DOHH2 (cell line): ENCODE measurements around the gene FKBP7.

ENCODE experiments used
- H3F3A ChIP-seq: fragments of 200-600 bp; sonication (generic), shearing (Covaris generic); 2 replicates; pipeline ENCODE4 v1.6.0; 2016; ENCODE audit warnings: antibody characterized with exemption, mild to moderate bottlenecking; ENCODE audit not compliant: control insufficient read depth, insufficient read depth
- H3K27ac ChIP-seq: fragments of 200-600 bp; sonication (generic); 2 replicates; pipeline ENCODE4 v1.5.1; 2014; ENCODE audit warnings: low read depth, mild to moderate bottlenecking, low read length, moderate library complexity
- H3K27me3 ChIP-seq: fragments of 200-600 bp; sonication (generic); 2 replicates; pipeline ENCODE4 v1.6.1; 2014; ENCODE audit warnings: mild to moderate bottlenecking, low read length, mixed read lengths; ENCODE audit not compliant: control insufficient read depth
- H3K36me3 ChIP-seq: fragments of 200-600 bp; sonication (generic); 2 replicates; pipeline ENCODE4 v1.6.1; 2014; ENCODE audit warnings: mild to moderate bottlenecking, low read length, moderate library complexity, mixed read lengths; ENCODE audit not compliant: control insufficient read depth
- H3K4me1 ChIP-seq: fragments of 200-600 bp; sonication (generic); 2 replicates; pipeline ENCODE4 v1.6.1; 2014; ENCODE audit warnings: mild to moderate bottlenecking, low read length, mixed read lengths; ENCODE audit not compliant: control insufficient read depth
- H3K4me2 ChIP-seq: fragments of 200-600 bp; sonication (generic); 2 replicates; pipeline ENCODE4 v1.6.0; 2014; ENCODE audit warnings: mild to moderate bottlenecking, low read length, moderate library complexity
- H3K4me3 ChIP-seq: fragments of 200-600 bp; sonication (generic); 2 replicates; pipeline ENCODE4 v1.5.1; 2014; ENCODE audit warnings: mild to moderate bottlenecking, low read length, mixed read lengths
- H3K79me2 ChIP-seq: fragments of 200-600 bp; sonication (generic); 2 replicates; pipeline ENCODE4 v1.6.1; 2014; ENCODE audit warnings: mild to moderate bottlenecking, low read length, mixed read lengths; ENCODE audit not compliant: control insufficient read depth
- H3K9me2 ChIP-seq: fragments of 200-600 bp; sonication (generic); replicated peaks from 2 replicates; pipeline ENCODE4 v1.6.1; 2014; ENCODE audit warnings: mild to moderate bottlenecking, low read length, mixed read lengths; ENCODE audit not compliant: control insufficient read depth
- H3K9me3 ChIP-seq: fragments of 200-600 bp; sonication (generic); 2 replicates; pipeline ENCODE4 v1.6.1; 2014; ENCODE audit warnings: antibody characterized with exemption, low read length, mixed read lengths; ENCODE audit not compliant: control insufficient read depth, insufficient read depth
- H4K20me1 ChIP-seq: fragments of 200-600 bp; sonication (generic); 2 replicates; pipeline ENCODE4 v1.6.0; 2014; ENCODE audit warnings: low read depth, mild to moderate bottlenecking, antibody characterized with exemption, low read length, moderate library complexity; ENCODE audit not compliant: control insufficient read depth, insufficient read depth
- EZH2phosphoT487 ChIP-seq: fragments of 200-600 bp; sonication (generic); IDR thresholded peaks from 2 replicates; pipeline ENCODE4 v1.6.1; 2017; ENCODE audit warnings: borderline replicate concordance, mild to moderate bottlenecking, antibody characterized with exemption, low read length, moderate library complexity, mixed read lengths
- TF ChIP-seq, protein P1 (sequence below): fragments of 200-600 bp; sonication (generic); IDR thresholded peaks from one replicate; pipeline ENCODE4 v1.5.1; 2014; ENCODE audit warnings: antibody characterized with exemption, mild to moderate bottlenecking, low read depth, low read length; ENCODE audit not compliant: poor library complexity, severe bottlenecking

The FKBP7 gene

DNA sequence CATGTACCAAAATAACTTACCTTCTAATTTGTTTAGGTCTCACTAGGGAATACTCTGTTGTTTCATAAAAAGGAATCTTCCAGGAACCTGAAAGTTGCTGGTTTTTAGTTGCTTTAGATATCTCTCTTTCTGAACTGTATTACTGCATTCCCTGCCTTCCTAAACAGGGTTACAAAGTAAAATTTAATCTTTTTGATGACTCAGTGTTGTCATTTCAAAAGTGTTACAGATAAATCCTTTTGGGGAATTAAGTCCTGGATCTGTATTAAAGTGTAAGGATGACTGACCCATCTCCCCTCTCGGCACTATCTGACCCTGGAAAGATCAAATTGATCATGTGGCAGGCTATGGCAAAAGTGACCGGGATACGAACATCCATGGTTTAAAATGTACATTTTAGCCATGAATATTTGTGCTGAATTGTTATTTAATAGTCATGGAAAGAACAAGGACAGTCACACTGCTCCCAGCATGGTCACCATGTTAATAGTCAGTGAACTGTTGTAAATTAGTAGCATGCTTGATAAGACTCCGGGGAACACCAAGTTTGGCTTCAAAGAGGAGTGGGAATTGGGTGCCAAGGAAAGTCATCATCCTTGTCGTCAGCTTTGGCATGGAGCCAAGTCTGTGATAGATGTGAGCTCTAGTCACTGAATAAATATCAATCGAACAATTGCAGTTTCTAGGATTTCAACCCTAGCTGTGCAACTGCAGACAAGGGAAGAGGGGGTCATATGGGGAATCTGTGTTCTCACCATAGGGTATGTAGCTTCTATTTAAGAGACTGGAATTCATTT lies 6.0 kb upstream of the FKBP7 start:
- Histone ChIP-seq H4K20me1 (peaks cover 13% of the 10 kb centered on the region; the same call in 1 of the 2 replicates), H3K4me2 (no peak overlapping the region), H3K36me3 (peaks cover 31% of the 10 kb centered on the region), H3K9me3 (no peaks in the 10 kb centered on the region), H3K27me3 (no peaks in the 10 kb centered on the region), H3K4me1 (peaks cover 34% of the 10 kb centered on the region), H3K79me2 (peaks cover 72% of the 10 kb centered on the region), H3F3A (peaks cover 5% of the 10 kb centered on the region), H3K4me3 (no peak overlapping the region), H3K9me2 (no peaks in the 10 kb centered on the region; the same call in 1 of the 2 replicates), H3K27ac (no peak overlapping the region)
- TF ChIP-seq, protein P1, sequence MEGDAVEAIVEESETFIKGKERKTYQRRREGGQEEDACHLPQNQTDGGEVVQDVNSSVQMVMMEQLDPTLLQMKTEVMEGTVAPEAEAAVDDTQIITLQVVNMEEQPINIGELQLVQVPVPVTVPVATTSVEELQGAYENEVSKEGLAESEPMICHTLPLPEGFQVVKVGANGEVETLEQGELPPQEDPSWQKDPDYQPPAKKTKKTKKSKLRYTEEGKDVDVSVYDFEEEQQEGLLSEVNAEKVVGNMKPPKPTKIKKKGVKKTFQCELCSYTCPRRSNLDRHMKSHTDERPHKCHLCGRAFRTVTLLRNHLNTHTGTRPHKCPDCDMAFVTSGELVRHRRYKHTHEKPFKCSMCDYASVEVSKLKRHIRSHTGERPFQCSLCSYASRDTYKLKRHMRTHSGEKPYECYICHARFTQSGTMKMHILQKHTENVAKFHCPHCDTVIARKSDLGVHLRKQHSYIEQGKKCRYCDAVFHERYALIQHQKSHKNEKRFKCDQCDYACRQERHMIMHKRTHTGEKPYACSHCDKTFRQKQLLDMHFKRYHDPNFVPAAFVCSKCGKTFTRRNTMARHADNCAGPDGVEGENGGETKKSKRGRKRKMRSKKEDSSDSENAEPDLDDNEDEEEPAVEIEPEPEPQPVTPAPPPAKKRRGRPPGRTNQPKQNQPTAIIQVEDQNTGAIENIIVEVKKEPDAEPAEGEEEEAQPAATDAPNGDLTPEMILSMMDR: no peak
- TF ChIP-seq EZH2phosphoT487: no peak

DNA sequence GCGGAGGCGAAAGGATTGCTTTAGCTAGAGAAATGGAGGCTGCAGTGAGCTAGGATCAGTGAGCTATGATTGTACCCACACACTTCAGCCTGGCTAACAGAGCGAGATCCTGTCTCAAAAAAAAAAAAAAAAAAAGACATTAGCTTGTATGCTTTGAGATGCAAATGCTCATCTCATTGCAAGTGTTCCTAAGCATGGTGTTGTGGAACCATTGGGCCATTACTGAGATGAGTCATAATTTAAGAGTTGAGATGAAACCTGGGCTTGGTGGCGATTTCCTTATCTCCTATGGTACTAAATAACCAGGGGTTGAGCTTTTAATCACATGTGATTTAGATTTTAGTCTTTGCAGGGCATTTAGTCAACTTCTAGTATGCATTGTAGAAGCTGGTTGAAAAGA lies 4.0 kb upstream of the FKBP7 start:
- TF ChIP-seq, protein P1: no peak
- no peak for TF ChIP-seq EZH2phosphoT487
- peaks cover 73% of the 10 kb centered on the region for H3K79me2 ChIP-seq

DNA sequence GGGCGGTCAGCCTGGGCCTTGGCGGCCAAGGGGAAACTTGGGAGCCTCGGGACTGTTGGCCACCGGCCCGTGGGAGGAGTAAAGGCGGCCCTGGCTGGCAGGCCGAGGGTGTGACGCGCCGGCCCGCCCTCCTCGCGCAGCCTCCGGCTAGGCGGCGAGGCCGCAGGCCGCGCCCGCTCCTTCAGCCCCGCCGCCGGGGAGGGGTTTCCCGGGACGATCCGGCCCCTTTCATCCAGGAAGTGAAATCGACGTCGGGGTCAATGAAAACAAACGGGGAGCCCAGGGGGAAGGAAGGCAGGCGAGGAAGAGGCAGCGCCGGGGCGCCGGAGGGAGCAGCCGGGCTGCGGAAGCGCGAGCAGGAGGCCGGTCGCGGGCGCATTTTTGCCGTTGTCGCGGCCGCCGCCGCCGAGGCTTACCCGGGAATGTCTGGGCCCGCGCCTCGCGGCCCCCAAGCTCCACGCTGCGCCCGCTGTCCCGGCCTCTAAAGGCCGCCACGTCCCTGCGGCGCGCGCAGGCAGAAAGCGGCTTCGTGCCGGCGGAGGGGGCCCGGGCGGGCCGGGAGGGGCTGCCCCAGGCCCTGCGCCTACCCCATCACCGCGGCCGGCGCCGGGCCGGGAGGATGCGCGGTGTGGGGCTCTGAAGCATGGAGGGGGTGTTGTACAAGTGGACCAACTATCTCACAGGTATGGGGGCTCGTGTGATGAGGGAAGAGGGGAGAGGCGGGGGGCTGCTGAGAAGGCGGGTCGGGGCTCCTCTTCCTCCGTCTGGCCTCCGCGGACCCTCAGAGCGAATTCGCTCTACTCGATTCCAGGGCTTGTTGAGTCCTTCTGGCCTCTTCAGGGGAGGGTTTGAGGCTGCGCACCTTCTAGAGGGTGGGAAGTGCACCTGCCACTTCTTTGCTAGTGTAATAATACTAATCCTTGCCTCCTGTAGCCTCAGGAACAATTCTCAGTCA lies 2.1 kb upstream of the FKBP7 start, which contains the start of gene PLEKHA3:
Gene PLEKHA3 (plus strand): TSS at position 231 of the 955 bp plus-strand sequence. CDS start 413 bp downstream, at position 644.
- Histone ChIP-seq H3K4me2 (peak within 1 kb of the TSS; percentile 99), H3K36me3 (peaks cover 16% of the 10 kb centered on the region), H3K9me3 (no peaks in the 10 kb centered on the region), H3K4me1 (peaks cover 53% of the 10 kb centered on the region), H3K79me2 (peaks cover 78% of the 10 kb centered on the region), H3K27me3 (no peaks in the 10 kb centered on the region), H3K4me3 (peak within 1 kb of the TSS; percentile 89), H3K9me2 (no peaks in the 10 kb centered on the region; the same call in 1 of the 2 replicates), H4K20me1 (peaks cover 13% of the 10 kb centered on the region; the same call in 1 of the 2 replicates), H3F3A (peaks cover 16% of the 10 kb centered on the region), H3K27ac (peak within 1 kb of the TSS; percentile 79)
- TF ChIP-seq EZH2phosphoT487: no peak
- TF ChIP-seq, protein P1: no peak

More for the DNA sequence above, 4.0 kb upstream of the FKBP7 start:
- H3K4me1 ChIP-seq: peaks cover 41% of the 10 kb centered on the region
- H3K9me2 ChIP-seq: no peaks in the 10 kb centered on the region; the same call in 1 of the 2 replicates
- H3K27me3 ChIP-seq: no peaks in the 10 kb centered on the region
- peaks cover 12% of the 10 kb centered on the region for H3F3A ChIP-seq
- H3K27ac ChIP-seq: no peak overlapping the region
- peaks cover 13% of the 10 kb centered on the region; the same call in 1 of the 2 replicates for H4K20me1 ChIP-seq
- no peaks in the 10 kb centered on the region for H3K9me3 ChIP-seq
- H3K4me2 ChIP-seq: peak overlapping the region; percentile 99
- peak overlapping the region; percentile 89 for H3K4me3 ChIP-seq
- H3K36me3 ChIP-seq: peaks cover 21% of the 10 kb centered on the region
